ENCODE data around the gene DOCK1.

Gene DOCK1

DNA sequence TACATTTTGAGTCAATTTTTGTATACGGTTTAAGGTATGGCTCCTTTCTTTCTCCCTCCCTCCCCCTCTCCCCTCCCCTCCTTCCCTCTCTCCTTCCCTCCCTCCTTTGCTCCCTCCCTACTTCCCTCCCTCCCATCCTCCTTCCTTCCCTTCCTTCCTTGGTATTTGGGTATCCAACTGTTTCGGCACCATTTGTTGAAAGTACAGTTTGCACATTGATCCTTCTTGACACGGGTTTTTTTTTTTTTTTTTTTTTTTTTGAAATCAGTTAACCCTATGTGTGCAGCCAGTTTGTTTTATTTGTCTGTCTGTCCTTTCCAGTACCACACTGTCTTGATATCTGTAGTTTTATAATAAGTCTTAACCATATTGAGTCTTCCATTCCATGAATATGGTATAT, 331.0 kb downstream of the DOCK1 start:
- H3K4me3 ChIP-seq (ENCODE audit: low read length): no peak overlapping the region
- no peak for DNase-seq (ENCODE audit: low read depth)
- TF ChIP-seq, protein P1, sequence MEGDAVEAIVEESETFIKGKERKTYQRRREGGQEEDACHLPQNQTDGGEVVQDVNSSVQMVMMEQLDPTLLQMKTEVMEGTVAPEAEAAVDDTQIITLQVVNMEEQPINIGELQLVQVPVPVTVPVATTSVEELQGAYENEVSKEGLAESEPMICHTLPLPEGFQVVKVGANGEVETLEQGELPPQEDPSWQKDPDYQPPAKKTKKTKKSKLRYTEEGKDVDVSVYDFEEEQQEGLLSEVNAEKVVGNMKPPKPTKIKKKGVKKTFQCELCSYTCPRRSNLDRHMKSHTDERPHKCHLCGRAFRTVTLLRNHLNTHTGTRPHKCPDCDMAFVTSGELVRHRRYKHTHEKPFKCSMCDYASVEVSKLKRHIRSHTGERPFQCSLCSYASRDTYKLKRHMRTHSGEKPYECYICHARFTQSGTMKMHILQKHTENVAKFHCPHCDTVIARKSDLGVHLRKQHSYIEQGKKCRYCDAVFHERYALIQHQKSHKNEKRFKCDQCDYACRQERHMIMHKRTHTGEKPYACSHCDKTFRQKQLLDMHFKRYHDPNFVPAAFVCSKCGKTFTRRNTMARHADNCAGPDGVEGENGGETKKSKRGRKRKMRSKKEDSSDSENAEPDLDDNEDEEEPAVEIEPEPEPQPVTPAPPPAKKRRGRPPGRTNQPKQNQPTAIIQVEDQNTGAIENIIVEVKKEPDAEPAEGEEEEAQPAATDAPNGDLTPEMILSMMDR (conservative IDR thresholded peaks at IDR 0.05; ENCODE audit: low read depth, low read length): no peak

DNA sequence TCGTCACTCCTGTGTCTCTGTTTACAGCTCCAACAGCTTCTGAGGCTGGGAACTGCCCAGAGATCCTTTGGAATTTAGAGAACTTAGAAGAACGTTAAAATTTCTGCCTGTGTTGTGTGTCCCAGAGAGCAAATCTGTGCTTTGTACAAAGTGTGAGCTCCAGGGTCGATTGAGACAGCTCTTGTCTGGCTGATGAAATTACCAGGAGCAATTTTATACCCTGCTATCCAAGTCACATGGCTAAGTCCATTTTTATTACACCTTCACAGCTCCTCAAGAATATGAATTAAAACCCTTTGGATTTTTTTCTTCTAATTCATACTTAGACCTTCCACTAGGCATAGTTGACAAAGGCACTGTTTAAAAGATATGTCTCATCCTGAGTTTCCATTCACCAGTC, 337.7 kb downstream of the DOCK1 start:
- no peak overlapping the region for H3K4me3 ChIP-seq (ENCODE audit: low read length)
- no peak for DNase-seq (ENCODE audit: low read depth)
- TF ChIP-seq, protein P1 (conservative IDR thresholded peaks at IDR 0.05; ENCODE audit: low read depth, low read length): no peak

DNA sequence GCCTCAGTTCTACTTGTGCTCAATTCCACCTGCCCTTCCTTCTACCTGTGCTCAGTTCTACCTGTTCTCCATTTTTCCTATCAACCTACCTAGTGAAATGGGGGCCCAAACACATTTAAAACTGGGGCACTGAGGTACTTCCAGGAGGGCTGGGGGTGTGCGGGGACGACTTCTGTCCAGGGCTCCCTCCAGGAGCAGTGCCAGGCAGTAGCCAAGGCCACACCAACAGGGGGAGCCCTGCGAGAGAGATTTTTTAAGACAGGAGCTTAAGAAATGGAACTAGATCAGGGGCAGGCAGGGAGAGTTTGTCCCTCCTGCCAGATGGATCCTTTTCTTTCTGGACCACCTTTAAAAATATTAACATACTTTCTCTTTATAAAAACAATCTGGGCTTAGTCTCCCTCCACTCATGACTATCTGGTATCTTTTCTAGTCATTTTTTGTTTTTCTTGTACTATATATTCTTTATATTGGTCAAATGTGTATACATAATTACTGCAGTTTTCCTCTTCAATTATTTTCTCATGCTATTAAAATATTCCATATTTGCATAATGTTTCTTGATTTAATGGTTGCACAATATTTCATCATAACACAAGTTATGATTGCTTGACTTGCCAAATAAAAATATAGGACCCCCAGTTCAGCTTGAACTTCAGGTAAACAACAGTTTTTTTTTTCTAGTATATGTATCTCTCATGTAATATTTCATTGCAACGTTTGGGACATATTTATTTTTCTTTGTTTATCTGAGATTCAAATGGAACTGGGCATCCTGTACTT, 338.5 kb downstream of the DOCK1 start:
- DNase-seq (ENCODE audit: low read depth): peak; percentile 12

DNA sequence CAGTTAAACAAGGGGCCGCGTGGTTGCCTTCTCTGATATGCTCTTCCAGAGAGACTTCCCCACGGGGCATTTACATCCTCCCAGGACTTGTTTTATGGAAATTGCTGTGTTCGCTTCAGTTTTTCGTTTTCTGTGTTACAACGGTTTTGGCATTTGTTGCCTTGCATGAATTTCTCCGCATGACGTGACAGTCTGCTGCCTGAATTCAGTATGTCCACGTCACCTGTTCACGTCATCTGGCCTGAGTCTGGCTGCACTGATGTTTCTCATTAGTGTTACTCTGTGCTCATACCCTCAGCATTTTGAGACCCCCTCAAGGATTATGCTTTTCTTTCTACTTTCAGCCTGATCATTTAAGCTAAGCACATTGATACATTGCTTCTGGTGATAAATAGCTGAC, 340.2 kb downstream of the DOCK1 start:
- TF ChIP-seq, protein P1 (conservative IDR thresholded peaks at IDR 0.05; ENCODE audit: low read depth, low read length): no peak
- no peak for DNase-seq (ENCODE audit: low read depth)
- no peak overlapping the region for H3K4me3 ChIP-seq (ENCODE audit: low read length)

More for the DNA sequence above, 338.5 kb downstream of the DOCK1 start:
- TF ChIP-seq, protein P1 (conservative IDR thresholded peaks at IDR 0.05; ENCODE audit: low read depth, low read length): peak; percentile 87
- H3K4me3 ChIP-seq (ENCODE audit: low read length): no peak overlapping the region

DNA sequence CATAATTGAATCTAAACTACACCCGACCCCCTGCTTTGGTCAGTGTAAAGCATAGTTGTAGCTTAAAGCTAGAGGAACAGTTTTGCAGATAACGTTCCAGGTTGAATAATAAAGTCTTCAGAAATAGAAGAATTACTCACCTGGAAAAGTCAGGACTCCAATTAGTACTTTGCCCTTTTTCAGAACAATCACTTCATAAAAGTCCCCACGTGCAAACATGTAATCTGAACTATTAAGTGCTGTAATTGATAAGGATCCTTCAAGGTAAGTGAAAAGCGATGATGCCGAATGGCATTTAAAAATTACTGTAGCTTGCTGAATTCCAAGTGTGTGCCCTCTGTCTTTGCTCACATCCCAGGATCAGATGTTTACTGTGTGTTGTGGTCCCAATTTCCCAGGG, 344.8 kb downstream of the DOCK1 start:
- TF ChIP-seq, protein P1 (conservative IDR thresholded peaks at IDR 0.05; ENCODE audit: low read depth, low read length): no peak
- DNase-seq (ENCODE audit: low read depth): no peak

DNA sequence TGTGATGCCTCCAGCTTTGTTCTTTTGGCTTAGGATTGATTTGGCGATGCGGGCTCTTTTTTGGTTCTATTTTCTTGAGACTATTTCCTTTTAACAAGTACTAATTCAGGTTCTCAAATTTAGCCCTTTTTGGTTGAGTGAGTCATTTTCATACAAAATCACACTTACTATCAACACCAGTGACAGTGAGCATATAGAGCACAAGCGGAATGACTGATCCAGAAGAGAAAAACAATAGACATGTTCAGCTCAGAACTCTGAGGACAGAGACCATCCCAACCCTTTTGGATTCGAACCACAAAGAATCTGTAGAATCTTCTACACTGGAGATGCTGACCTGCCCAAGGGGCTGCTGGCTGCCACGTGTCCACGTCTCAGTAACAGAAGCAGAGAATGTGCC, 347.6 kb downstream of the DOCK1 start:
- TF ChIP-seq, protein P1 (conservative IDR thresholded peaks at IDR 0.05; ENCODE audit: low read depth, low read length): no peak
- DNase-seq (ENCODE audit: low read depth): no peak
- no peak overlapping the region for H3K4me3 ChIP-seq (ENCODE audit: low read length)

More for the DNA sequence above, 344.8 kb downstream of the DOCK1 start:
- no peak overlapping the region for H3K4me3 ChIP-seq (ENCODE audit: low read length)

DNA sequence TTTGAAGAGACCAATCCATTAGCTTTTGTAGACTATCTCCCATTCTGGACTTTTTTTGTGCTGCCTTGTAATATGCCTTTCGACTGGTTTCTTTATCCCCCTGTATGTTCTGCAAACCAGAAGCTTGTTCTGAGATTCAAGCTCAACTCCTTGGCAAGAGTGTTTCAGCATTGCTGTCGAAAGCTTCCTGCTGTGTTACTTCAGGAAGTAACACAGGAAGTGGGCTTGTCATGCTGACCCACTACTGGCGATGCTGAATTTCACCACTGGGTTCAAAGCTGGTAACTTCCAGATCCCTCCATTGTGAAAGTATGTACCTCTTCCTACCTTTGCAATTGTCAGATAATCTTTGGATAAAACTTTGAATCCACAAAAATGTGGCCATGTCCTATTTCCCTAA, 349.0 kb downstream of the DOCK1 start:
- H3K4me3 ChIP-seq (ENCODE audit: low read length): no peak overlapping the region
- no peak for DNase-seq (ENCODE audit: low read depth)
- TF ChIP-seq, protein P1 (conservative IDR thresholded peaks at IDR 0.05; ENCODE audit: low read depth, low read length): no peak

Data from retinal pigment epithelial cell (primary cell).